Measurements from ENCODE around the gene PI4KA.

Gene PI4KA

DNA sequence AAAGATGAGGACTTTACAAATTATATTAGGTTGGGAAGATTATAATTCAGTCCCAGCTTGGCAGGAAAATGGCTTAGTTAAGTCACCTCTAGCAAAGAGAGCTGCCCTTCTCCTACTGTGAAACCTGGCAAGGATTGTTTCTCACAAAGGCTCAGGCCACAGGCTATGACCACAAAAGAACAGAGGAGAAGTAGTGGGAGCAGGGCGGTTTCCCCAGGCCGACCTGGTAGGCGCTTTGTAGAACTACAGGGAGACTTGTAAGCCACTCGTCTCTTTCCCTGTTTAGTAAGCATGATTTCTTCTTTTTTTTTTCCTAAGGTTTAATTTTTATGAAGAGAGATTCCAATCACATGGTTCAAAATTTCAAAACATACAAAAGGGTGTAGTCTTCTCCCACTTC is 4.8 kb upstream of the PI4KA start:
- TF ChIP-seq EGR1 (IDR thresholded peaks at IDR 0.05) (no peak), FOXM1 (IDR thresholded peaks at IDR 0.05; ENCODE audit: borderline replicate concordance, low read depth) (no peak), TCF12 (IDR thresholded peaks at IDR 0.05; ENCODE audit: low read depth) (no peak), YY1 (IDR thresholded peaks at IDR 0.05; ENCODE audit: low read depth) (no peak), TAF1 (IDR thresholded peaks at IDR 0.05; ENCODE audit: low read depth) (no peak), CEBPB (IDR thresholded peaks at IDR 0.05) (no peak), NFIC (IDR thresholded peaks at IDR 0.05) (no peak), CREB1 (IDR thresholded peaks at IDR 0.05; ENCODE audit: low read depth) (no peak), ZBTB7A (IDR thresholded peaks at IDR 0.05; ENCODE audit: low read depth) (no peak), RAD21 (IDR thresholded peaks at IDR 0.05; ENCODE audit: low read depth) (no peak), TEAD4 (IDR thresholded peaks at IDR 0.05) (no peak)
- TF ChIP-seq, protein P1, sequence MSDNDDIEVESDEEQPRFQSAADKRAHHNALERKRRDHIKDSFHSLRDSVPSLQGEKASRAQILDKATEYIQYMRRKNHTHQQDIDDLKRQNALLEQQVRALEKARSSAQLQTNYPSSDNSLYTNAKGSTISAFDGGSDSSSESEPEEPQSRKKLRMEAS (IDR thresholded peaks at IDR 0.05), result no peak
- TF ChIP-seq, protein P2, sequence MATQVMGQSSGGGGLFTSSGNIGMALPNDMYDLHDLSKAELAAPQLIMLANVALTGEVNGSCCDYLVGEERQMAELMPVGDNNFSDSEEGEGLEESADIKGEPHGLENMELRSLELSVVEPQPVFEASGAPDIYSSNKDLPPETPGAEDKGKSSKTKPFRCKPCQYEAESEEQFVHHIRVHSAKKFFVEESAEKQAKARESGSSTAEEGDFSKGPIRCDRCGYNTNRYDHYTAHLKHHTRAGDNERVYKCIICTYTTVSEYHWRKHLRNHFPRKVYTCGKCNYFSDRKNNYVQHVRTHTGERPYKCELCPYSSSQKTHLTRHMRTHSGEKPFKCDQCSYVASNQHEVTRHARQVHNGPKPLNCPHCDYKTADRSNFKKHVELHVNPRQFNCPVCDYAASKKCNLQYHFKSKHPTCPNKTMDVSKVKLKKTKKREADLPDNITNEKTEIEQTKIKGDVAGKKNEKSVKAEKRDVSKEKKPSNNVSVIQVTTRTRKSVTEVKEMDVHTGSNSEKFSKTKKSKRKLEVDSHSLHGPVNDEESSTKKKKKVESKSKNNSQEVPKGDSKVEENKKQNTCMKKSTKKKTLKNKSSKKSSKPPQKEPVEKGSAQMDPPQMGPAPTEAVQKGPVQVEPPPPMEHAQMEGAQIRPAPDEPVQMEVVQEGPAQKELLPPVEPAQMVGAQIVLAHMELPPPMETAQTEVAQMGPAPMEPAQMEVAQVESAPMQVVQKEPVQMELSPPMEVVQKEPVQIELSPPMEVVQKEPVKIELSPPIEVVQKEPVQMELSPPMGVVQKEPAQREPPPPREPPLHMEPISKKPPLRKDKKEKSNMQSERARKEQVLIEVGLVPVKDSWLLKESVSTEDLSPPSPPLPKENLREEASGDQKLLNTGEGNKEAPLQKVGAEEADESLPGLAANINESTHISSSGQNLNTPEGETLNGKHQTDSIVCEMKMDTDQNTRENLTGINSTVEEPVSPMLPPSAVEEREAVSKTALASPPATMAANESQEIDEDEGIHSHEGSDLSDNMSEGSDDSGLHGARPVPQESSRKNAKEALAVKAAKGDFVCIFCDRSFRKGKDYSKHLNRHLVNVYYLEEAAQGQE (IDR thresholded peaks at IDR 0.05; ENCODE audit: low read depth), result no peak
- TF ChIP-seq, protein P3, sequence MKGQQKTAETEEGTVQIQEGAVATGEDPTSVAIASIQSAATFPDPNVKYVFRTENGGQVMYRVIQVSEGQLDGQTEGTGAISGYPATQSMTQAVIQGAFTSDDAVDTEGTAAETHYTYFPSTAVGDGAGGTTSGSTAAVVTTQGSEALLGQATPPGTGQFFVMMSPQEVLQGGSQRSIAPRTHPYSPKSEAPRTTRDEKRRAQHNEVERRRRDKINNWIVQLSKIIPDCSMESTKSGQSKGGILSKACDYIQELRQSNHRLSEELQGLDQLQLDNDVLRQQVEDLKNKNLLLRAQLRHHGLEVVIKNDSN (IDR thresholded peaks at IDR 0.05), result no peak

DNA sequence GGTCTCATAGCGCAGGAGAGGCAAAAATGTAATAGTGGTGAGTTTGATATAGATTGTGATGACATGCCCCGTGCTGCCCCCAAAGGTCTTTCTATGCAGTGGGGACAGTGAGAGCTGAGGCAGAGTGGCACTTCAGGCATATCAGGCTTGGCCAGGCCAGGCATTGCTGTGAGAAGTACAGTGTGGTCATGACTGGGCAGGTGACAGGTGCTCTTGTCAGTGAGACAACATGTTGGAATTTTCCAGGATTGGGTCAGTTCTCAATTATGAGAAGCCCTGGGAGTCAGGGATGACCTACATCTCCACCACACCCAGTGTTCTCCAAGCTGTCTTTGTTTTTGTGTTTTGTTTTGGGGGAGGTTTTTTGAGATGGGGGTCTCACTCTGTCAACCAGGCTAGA is 3.9 kb upstream of the PI4KA start:
- TF ChIP-seq CREB1 (IDR thresholded peaks at IDR 0.05; ENCODE audit: low read depth) (no peak), FOXM1 (IDR thresholded peaks at IDR 0.05; ENCODE audit: borderline replicate concordance, low read depth) (no peak), RAD21 (IDR thresholded peaks at IDR 0.05; ENCODE audit: low read depth) (no peak), EGR1 (IDR thresholded peaks at IDR 0.05) (no peak), YY1 (IDR thresholded peaks at IDR 0.05; ENCODE audit: low read depth) (no peak), CEBPB (IDR thresholded peaks at IDR 0.05) (no peak), NFIC (IDR thresholded peaks at IDR 0.05) (no peak), TAF1 (IDR thresholded peaks at IDR 0.05; ENCODE audit: low read depth) (no peak), ZBTB7A (IDR thresholded peaks at IDR 0.05; ENCODE audit: low read depth) (no peak), EP300 (IDR thresholded peaks at IDR 0.05; ENCODE audit: borderline replicate concordance) (no peak), TEAD4 (IDR thresholded peaks at IDR 0.05) (no peak), TCF12 (IDR thresholded peaks at IDR 0.05; ENCODE audit: low read depth) (no peak)
- TF ChIP-seq, protein P3 (IDR thresholded peaks at IDR 0.05), result no peak
- TF ChIP-seq, protein P1 (IDR thresholded peaks at IDR 0.05), result no peak
- TF ChIP-seq, protein P2 (IDR thresholded peaks at IDR 0.05; ENCODE audit: low read depth), result no peak

DNA sequence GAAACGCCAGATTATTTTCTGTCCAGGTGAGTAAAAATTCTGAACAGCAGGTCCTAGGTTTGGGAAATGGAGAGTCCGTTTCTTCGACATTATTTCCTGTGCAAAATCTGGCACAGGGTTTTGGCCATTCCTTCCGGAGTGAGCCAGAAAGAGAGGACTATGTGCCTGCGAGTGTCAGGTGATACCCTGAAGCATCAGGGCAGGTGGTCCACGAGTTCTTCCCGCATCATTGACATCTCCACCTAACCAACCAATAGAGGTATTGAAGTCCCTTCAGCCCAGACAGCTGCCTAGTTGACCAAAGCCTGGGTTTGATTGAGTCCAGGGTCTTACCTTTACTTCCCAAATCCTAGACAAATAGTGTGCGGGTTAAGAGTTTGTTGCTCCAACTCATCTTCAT is 1.0 kb upstream of the PI4KA start:
- TF ChIP-seq EGR1 (IDR thresholded peaks at IDR 0.05), result no peak
- no peak for TF ChIP-seq TCF12 (IDR thresholded peaks at IDR 0.05; ENCODE audit: low read depth)
- no peak for TF ChIP-seq CREB1 (IDR thresholded peaks at IDR 0.05; ENCODE audit: low read depth)
- TF ChIP-seq, protein P1 (IDR thresholded peaks at IDR 0.05), result no peak
- no peak for TF ChIP-seq TAF1 (IDR thresholded peaks at IDR 0.05; ENCODE audit: low read depth)
- TF ChIP-seq RAD21 (IDR thresholded peaks at IDR 0.05; ENCODE audit: low read depth), result no peak
- no peak for TF ChIP-seq CEBPB (IDR thresholded peaks at IDR 0.05)
- no peak for TF ChIP-seq NFIC (IDR thresholded peaks at IDR 0.05)

DNA sequence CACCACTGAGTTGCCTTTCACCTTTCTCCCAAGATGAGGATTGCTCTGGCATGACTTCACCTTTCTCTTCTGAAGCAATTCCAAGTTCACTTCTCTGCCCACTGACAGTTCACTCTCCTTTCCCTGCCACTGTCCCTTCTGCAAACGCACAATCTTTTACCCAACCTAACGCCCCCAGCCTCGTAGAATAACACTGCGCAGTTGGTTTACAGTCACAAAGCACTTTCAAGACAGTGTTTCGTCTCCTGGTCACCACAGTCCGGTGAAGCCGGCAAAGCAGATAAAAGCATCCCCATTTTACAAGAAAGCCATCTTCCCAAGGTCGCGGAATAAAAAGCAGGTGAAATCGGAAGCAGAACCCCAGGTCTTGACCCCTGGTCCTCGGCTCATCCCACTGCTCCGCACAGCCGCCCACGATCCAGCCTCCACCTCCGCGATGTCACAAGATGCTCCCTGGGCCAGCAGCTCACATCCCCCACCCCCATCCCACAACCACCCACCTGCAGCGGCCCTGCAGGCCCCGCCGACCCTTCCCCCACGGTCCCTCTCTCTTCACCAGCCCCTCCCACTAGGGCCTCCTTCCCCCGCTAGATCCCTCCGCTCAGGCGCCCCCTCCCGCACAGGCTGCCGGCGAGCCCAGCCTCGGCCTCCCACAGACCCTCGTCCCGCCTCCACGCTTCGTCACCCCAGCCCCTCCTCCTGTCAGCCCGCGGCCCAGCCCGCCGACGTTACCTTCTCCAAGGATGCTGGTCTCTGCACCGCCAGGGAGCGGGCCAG is 585 bp downstream of the PI4KA start:
- TF ChIP-seq TEAD4 (IDR thresholded peaks at IDR 0.05) (no peak), EGR1 (IDR thresholded peaks at IDR 0.05) (0 out of 2 replicates have a peak, but pooled peaks have one; percentile 17), ZBTB7A (IDR thresholded peaks at IDR 0.05; ENCODE audit: low read depth) (peak; percentile 68; the same call in 1 of the 2 replicates), EP300 (IDR thresholded peaks at IDR 0.05; ENCODE audit: borderline replicate concordance) (no peak), RAD21 (IDR thresholded peaks at IDR 0.05; ENCODE audit: low read depth) (no peak), CREB1 (IDR thresholded peaks at IDR 0.05; ENCODE audit: low read depth) (0 out of 2 replicates have a peak, but pooled peaks have one; percentile 5), YY1 (IDR thresholded peaks at IDR 0.05; ENCODE audit: low read depth) (no peak), TCF12 (IDR thresholded peaks at IDR 0.05; ENCODE audit: low read depth) (no peak)
- TF ChIP-seq, protein P2 (IDR thresholded peaks at IDR 0.05; ENCODE audit: low read depth), result no peak
- TF ChIP-seq, protein P3 (IDR thresholded peaks at IDR 0.05), result no peak
